HL-60 (cell line): ENCODE measurements around the gene DZIP3.

Experiments used
- DNase-seq, 2 experiments: peaks; one replicate each; pipeline ENCODE4 v3.0.0-alpha.2; 2010 to 2020; ENCODE audit warnings: low read depth in 1 of 2, low spot score in 1 of 2
- H3K27ac ChIP-seq: fragments of 250-450 bp; sonication (Bioruptor Pico); replicated peaks from 2 replicates; pipeline ENCODE4 v1.5.1; 2020; ENCODE audit warnings: mild to moderate bottlenecking, moderate library complexity
- H3K27me3 ChIP-seq: fragments of 250-450 bp; sonication (Bioruptor Pico); 2 replicates; pipeline ENCODE4 v1.5.1; 2021; ENCODE audit warnings: mild to moderate bottlenecking, moderate library complexity; ENCODE audit not compliant: insufficient read depth, poor library complexity, severe bottlenecking
- H3K4me3 ChIP-seq: replicated peaks from 2 replicates; pipeline ENCODE4 v1.5.1; 2011; ENCODE audit warnings: mild to moderate bottlenecking, control low read depth, low read length; ENCODE audit not compliant: insufficient read depth
- GABPA ChIP-seq: IDR thresholded peaks from 2 replicates; pipeline ENCODE4 v1.6.1; 2012; ENCODE audit warnings: low read depth
- POLR2AphosphoS5 ChIP-seq: IDR thresholded peaks from 2 replicates; pipeline ENCODE4 v1.6.1; 2012; ENCODE audit warnings: low read depth
- SPI1 ChIP-seq: IDR thresholded peaks from 2 replicates; pipeline ENCODE4 v1.6.1; 2012; ENCODE audit warnings: low read depth, mild to moderate bottlenecking, borderline replicate concordance
- TF ChIP-seq, protein P1 (sequence below): IDR thresholded peaks from 2 replicates; pipeline ENCODE4 v1.6.1; 2012; ENCODE audit warnings: low read depth; ENCODE audit not compliant: insufficient replicate concordance
- TF ChIP-seq, protein P2 (sequence below): IDR thresholded peaks from one replicate; pipeline ENCODE4 v1.5.1; 2011; ENCODE audit warnings: low read length, control low read depth, inconsistent platforms; ENCODE audit not compliant: insufficient read depth

DZIP3 gene

DNA sequence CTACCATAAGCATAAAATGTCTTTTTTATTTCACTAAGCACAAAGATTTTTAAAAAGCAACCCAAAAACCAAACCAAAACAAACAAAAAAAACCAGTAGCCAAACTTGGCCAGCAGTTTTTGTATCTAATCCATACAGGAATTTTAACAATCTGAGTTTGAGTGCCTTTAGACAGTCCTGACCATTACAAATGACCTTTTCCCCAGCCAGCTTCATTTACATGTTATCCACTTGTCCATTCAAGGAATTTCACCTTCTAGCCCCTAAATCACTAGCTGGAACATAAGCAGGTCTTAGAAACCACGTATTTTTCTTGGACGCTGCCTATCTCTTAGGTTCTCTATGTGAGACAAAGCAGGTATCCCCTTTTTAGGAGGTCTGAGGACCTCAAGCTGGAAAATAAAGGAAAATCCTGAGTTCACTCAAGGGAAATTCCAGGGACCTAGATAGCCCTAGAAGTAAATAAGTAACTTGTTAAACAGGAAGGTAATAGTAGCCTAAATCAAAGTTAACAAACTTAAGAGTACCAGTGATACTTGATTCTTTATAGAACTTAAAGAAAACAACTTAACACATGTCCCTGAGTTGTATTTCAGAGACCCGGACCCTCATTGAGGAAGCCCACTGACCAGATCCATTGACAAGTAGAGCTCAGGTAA lies 34.5 kb upstream of the DZIP3 start:
- no peak overlapping the region for H3K27ac ChIP-seq

DNA sequence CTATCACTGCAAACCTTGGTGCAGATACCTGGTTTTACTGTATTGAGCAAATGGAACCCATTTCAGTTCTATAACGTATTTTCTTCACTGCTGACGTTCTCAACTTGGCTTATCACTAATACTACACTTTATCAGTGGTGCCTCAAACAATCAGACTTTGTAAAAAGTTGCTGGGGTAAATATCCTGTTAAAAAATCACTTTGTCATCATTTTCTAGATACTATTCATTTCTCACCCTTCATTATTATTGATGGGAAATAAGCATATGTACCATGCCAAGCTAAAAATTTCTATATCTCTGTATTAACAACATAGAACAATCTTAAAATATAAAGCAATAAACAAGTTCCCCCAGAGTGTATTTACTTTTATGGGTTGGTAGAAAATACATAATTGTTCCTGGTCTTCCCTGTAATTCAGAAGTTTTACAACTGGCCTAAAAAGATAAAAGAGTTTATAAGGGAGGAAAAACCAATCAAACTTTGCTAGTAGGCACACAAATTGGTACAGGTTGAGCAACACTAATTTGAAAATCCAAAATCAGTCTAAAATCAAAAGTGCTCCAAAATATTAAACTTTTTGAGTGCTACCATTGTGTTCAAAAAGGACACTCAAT lies 33.4 kb upstream of the DZIP3 start:
- no peak overlapping the region for H3K27ac ChIP-seq
- no peak for DNase-seq
- no peak for TF ChIP-seq SPI1
- H3K27me3 ChIP-seq: no peaks in the 10 kb centered on the region
- no peak overlapping the region for H3K4me3 ChIP-seq

More for the DNA sequence above, 34.5 kb upstream of the DZIP3 start:
- Histone ChIP-seq H3K4me3 (no peak overlapping the region), H3K27me3 (no peaks in the 10 kb centered on the region)
- TF ChIP-seq, protein P1, sequence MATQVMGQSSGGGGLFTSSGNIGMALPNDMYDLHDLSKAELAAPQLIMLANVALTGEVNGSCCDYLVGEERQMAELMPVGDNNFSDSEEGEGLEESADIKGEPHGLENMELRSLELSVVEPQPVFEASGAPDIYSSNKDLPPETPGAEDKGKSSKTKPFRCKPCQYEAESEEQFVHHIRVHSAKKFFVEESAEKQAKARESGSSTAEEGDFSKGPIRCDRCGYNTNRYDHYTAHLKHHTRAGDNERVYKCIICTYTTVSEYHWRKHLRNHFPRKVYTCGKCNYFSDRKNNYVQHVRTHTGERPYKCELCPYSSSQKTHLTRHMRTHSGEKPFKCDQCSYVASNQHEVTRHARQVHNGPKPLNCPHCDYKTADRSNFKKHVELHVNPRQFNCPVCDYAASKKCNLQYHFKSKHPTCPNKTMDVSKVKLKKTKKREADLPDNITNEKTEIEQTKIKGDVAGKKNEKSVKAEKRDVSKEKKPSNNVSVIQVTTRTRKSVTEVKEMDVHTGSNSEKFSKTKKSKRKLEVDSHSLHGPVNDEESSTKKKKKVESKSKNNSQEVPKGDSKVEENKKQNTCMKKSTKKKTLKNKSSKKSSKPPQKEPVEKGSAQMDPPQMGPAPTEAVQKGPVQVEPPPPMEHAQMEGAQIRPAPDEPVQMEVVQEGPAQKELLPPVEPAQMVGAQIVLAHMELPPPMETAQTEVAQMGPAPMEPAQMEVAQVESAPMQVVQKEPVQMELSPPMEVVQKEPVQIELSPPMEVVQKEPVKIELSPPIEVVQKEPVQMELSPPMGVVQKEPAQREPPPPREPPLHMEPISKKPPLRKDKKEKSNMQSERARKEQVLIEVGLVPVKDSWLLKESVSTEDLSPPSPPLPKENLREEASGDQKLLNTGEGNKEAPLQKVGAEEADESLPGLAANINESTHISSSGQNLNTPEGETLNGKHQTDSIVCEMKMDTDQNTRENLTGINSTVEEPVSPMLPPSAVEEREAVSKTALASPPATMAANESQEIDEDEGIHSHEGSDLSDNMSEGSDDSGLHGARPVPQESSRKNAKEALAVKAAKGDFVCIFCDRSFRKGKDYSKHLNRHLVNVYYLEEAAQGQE: no peak
- TF ChIP-seq GABPA (no peak), POLR2AphosphoS5 (no peak), SPI1 (no peak)
- TF ChIP-seq, protein P2, sequence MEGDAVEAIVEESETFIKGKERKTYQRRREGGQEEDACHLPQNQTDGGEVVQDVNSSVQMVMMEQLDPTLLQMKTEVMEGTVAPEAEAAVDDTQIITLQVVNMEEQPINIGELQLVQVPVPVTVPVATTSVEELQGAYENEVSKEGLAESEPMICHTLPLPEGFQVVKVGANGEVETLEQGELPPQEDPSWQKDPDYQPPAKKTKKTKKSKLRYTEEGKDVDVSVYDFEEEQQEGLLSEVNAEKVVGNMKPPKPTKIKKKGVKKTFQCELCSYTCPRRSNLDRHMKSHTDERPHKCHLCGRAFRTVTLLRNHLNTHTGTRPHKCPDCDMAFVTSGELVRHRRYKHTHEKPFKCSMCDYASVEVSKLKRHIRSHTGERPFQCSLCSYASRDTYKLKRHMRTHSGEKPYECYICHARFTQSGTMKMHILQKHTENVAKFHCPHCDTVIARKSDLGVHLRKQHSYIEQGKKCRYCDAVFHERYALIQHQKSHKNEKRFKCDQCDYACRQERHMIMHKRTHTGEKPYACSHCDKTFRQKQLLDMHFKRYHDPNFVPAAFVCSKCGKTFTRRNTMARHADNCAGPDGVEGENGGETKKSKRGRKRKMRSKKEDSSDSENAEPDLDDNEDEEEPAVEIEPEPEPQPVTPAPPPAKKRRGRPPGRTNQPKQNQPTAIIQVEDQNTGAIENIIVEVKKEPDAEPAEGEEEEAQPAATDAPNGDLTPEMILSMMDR: no peak
- DNase-seq: no peak

DNA sequence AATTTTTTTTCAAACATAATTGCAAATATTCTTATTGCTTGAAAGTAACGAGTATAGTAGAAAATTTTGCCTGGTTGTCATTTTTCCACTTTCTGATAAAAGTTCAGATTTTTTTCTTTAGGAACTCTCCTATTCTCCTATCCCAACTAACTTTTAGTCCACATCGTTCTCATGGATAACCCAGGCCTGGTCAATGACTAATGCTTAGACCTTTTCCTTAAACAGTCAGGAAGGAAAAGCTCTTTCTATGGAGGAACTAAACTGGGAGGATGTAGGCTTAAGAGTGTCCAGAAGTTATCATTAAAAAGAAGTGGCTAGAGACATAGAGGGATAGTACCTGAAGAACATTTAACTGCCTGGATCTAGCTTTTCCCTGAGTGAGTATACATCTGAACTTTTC lies 27.0 kb upstream of the DZIP3 start:
- TF ChIP-seq GABPA (no peak), SPI1 (no peak), POLR2AphosphoS5 (no peak)
- TF ChIP-seq, protein P2: no peak
- H3K27me3 ChIP-seq: no peaks in the 10 kb centered on the region
- DNase-seq: no peak
- no peak overlapping the region for H3K4me3 ChIP-seq
- no peak overlapping the region for H3K27ac ChIP-seq

DNA sequence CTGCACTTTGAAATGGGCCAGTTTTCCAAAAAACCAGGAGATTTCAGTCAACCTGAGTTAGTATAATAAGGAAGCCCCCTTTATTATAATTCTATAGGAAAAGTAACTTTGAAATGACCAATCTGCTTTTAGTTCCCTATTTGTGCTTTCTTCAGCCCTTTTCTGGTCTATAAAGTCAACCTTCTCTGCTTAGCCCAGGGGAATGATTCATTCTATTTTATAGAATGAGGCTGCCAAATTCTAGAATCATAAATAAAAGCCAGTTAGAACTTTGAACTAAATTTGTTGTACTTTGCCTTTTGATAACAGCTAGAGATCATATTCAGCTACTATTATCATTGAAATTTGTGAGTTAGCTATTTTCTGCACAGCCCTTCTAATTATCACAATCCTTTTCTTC lies 25.0 kb upstream of the DZIP3 start:
- DNase-seq: no peak
- no peak for TF ChIP-seq GABPA
- Histone ChIP-seq H3K4me3 (no peak overlapping the region), H3K27ac (no peak overlapping the region), H3K27me3 (no peaks in the 10 kb centered on the region)

DNA sequence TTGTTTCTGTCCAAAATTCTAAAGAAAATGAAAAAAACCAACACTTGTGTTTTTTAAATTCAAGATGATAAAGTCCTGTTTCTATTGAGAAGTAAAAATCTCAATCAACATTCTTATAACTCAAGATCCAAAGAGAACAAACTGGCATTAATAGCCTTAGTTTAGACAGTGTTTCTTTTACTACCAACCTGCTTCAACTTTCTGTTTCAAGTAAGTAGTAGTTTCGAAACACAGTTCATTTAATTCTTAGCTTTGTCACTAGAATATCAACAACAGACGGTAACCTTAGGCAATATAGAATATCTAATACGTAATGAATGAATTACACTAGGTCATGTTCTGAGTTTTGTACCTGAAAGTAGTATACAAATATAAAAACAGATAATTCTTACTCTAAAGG lies 24.0 kb upstream of the DZIP3 start:
- Histone ChIP-seq H3K27ac (no peak overlapping the region), H3K27me3 (no peaks in the 10 kb centered on the region), H3K4me3 (no peak overlapping the region)
- TF ChIP-seq POLR2AphosphoS5: no peak
- no peak for TF ChIP-seq SPI1
- TF ChIP-seq GABPA: no peak
- TF ChIP-seq, protein P2: no peak
- TF ChIP-seq, protein P1: no peak
- no peak for DNase-seq
